GM12872 (cell line): ENCODE data around the gene EIF2S3B.

ENCODE experiments used
- CTCF ChIP-seq: IDR thresholded peaks from 3 replicates; pipeline ENCODE4 v1.5.1; 2011; ENCODE audit warnings: low read depth, mild to moderate bottlenecking, low read length, moderate library complexity; ENCODE audit not compliant: insufficient read depth

The EIF2S3B gene

GRCh38 chr12:10537721-10538120, 32.0 kb downstream of the EIF2S3B start:
- TF ChIP-seq CTCF = no peak

- no peak for TF ChIP-seq CTCF
Observed at GRCh38 chr12:10540776-10541205, 35.1 kb downstream of the EIF2S3B start.

- TF ChIP-seq CTCF = no peak
Observed at GRCh38 chr12:10543499-10543898, 37.8 kb downstream of the EIF2S3B start.

DNA sequence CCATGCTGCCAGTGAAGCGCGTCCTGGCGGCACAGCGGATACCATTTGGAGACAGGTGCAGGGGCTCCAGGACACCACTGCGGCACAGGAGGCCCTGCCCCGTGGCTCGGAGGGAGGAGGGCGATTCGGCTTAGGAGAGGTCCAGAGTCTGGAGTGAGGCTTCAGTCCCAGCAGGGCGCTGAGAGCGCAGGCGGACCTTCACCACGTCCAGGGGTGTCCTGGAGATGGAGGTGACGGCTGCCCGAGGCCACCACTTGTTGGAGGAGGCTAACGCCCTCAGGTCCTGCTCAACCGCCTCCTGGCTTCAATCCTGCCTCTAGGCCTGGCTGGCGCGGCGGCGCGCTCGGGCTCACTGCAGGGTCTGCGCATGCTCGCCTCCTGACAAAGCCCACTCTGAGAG, 45.7 kb downstream of the EIF2S3B start:
- no peak for TF ChIP-seq CTCF

DNA sequence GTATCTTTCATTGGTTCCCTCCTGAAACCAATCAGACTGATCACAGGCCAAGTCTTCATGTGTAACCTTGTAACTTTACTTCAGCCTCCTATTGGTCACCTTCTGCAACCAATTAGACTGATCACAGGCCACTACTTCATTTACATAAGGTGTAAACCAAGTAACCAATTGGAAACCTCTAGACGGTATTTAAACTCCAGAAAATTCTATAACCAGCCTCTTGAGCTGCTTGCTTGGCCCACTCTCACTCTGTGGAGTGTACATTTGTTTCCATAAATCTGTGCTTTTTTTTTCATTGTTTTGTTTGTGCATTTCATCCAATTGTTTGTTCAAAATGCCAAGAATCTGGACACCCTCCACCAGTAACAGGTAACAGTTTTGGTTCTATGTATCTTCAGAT, 47.5 kb downstream of the EIF2S3B start:
- TF ChIP-seq CTCF = no peak

GRCh38 chr12:10554228-10554755, 48.6 kb downstream of the EIF2S3B start:
- TF ChIP-seq CTCF = no peak

DNA sequence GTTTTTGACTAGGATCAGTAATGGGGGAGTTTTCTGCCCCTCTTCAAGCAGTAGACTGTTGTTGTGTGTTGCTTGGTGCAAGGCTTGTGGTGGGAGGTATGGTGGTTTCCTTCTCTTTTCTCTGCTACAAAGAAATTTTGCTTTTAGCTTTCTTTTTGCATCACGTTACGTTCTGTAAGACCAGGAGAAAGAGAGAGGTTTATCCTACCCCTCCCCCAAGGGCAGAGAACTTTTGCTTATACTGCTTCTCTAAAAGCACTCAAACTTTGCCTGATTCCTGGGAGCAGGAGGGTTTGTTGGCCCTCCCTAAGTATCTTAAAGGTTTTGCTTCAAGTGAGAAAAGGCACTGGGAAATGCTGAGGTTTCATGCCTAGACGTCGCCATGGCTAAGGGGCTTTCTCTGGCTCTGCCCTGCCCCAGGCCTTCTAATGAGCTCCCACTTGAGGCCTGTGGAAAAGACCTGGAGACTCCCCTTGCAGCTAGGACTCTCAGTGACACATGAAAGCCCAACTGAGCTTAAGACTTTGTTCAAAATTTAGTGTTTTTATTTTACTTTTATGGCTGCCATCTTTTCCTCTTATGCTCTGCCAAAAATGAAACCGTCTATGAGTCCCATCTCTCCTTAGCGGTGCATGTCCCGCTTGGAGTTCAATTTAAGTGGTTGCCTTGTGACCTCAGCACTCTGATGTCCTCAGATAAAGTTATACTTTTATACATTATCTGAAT, 49.2 kb downstream of the EIF2S3B start:
- no peak for TF ChIP-seq CTCF

DNA sequence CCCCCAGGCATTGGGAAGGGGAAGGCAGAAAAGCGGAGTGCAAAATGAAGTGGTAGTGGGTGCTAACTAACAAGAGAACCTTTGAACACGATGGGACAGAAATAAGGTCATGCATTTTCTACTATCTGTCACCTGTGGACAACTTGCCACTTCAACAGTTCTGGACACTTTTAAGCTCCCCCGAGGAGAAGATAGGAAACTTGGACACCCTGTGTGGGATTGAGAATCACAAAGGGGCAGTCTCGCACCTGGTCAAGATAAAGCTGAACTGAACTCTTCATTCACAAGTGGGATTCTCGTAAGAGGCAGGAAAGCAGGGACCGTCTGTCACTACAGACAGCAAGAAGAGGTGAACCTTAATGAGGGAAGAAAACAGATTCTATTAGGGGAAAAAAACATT, 51.6 kb downstream of the EIF2S3B start:
- TF ChIP-seq CTCF = no peak
